Stimulated activated CD4-positive, alpha-beta T cell treated with anti-CD3 and anti-CD28 coated beads, Interleukin-2, amount 100 ng/mL, for 4 hours (primary cell): ENCODE data around the gene TMEM106A.
"Not testable (repeated sequence)": the region's sequence is repeated elsewhere in the genome, so short reads cannot be mapped to it uniquely, and the experiment has no call there.

Experiments
- DNase-seq: peaks from one replicate; pipeline ENCODE4 v3.0.0-alpha.2; 2020; ENCODE audit warnings: low read depth

Gene TMEM106A

GRCh38 chr17:43211480-43212402, at the start of gene TMEM106A:
TSS of gene TMEM106A (plus strand) at chr17:43211875. CDS start at chr17:43213042, 1,167 bp downstream.
- DNase-seq, result peak; percentile 64

GRCh38 chr17:43165971-43166370, 45.7 kb upstream of the TMEM106A start:
- DNase-seq, result not testable (repeated sequence)

GRCh38 chr17:43169561-43170139, 42.0 kb upstream of the TMEM106A start:
- no peak for DNase-seq

GRCh38 chr17:43170140-43170765, 41.4 kb upstream of the TMEM106A start:
- DNase-seq, result peak; percentile 83

- peak; percentile 90 for DNase-seq
Observed at GRCh38 chr17:43170766-43171585, 40.7 kb upstream of the TMEM106A start, which contains the start of gene NBR1. TSS of gene NBR1 (plus strand) at chr17:43171214. CDS start at chr17:43175800, 4,586 bp downstream.

- no peak for DNase-seq
Observed at GRCh38 chr17:43171586-43172487, 39.8 kb upstream of the TMEM106A start.

GRCh38 chr17:43175213-43176118, 36.2 kb upstream of the TMEM106A start:
- DNase-seq, result no peak

- no peak for DNase-seq
Observed at GRCh38 chr17:43176119-43176570, 35.5 kb upstream of the TMEM106A start.

- DNase-seq, result no peak
Observed at GRCh38 chr17:43183921-43184320, 27.8 kb upstream of the TMEM106A start.

GRCh38 chr17:43186656-43187055, 25.0 kb upstream of the TMEM106A start:
- not testable (repeated sequence) for DNase-seq

- DNase-seq, result no peak
Observed at GRCh38 chr17:43193251-43193650, 18.4 kb upstream of the TMEM106A start.

- DNase-seq, result no peak
Observed at GRCh38 chr17:43199633-43200032, 12.0 kb upstream of the TMEM106A start.

GRCh38 chr17:43200127-43200526, 11.5 kb upstream of the TMEM106A start:
- no peak for DNase-seq

- not testable (repeated sequence) for DNase-seq
Observed at GRCh38 chr17:43203013-43203412, 8.7 kb upstream of the TMEM106A start.

- DNase-seq, result no peak
Observed at GRCh38 chr17:43210576-43210975, 1.1 kb upstream of the TMEM106A start.

GRCh38 chr17:43211123-43211479, 574 bp upstream of the TMEM106A start:
- DNase-seq, result no peak

- no peak for DNase-seq
Observed at GRCh38 chr17:43212641-43213490, 1.2 kb downstream of the TMEM106A start.

- DNase-seq, result no peak
Observed at GRCh38 chr17:43213545-43213944, 1.9 kb downstream of the TMEM106A start.

- DNase-seq, result no peak
Observed at GRCh38 chr17:43215341-43215740, 3.7 kb downstream of the TMEM106A start.
